ENCODE measurements around the gene ADGRB2.

DNA sequence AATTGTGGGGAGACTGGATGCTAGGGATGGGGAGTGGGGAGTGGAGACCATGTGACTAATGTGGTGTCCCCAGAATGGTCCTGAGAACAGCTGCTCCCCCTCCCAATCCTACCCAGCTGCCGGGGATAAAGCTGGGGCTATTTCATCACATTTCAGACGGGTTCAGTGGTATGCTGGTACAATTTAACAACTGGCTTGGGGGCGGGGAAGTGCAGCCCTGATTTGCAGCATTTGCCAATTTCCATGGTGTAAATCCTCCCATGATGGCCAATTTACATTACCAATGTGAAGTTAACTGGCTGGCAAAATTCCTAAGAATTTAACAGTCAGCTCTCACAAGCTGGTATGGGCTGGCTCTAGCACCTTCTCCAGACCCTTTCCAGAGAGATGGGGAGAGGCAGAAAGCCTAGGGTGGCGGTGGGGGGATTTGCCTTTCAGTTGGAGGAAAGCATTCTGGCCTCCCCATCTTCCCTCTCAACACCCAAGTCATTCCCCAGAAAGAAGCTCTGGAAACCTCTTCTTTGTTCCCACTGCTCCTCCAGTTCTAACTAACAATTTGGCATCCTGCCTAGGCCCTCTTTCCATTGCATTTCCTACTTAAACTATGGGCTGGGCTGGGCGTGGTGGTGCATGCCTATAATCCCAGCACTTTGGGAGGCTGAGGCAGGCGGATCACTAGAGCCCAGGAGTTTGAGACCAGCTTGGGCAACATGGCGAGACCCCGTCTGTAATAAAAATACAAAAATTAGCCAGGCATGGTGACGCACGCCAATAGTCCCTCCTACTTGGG, 11.3 kb upstream of the ADGRB2 start:
- TF ChIP-seq ZNF274 (IDR thresholded peaks at IDR 0.05; ENCODE audit: low read depth, low read length) (no peak), YY1 (IDR thresholded peaks at IDR 0.05; ENCODE audit: insufficient read depth, insufficient read length) (no peak)
